ENCODE data around the gene ZNF112. TPM values are rescaled to one million over a fixed set of nuclear protein-coding genes. Genes with fewer than 3 reads are reported as not detected.

Gene ZNF112
- total RNA-seq, 1 experiment from 2014 or later: 3.3 TPM

DNA sequence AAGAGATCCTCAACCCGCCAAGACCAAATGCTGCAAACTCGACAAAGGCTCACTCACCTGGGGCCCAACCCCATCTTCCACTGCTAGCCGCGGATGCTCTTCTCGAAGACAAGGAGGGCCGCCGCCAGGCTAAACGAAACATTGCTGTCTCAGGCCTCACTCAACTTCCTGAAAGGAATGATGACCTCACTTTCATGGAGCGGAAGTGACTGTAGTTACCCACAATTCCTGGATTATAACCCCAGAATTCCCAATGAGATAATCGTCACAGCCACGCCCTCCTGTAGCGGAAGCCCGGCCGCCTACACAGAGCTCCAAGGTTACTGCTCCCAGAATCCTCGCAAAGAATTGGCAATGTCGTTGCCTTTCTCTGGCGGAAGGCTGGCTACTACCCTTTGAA lies 10.5 kb upstream of the ZNF112 start:
- Histone ChIP-seq H3K4me2 (ENCODE audit: insufficient read depth, insufficient read length, low read length) (no peak overlapping the region), H3T11ph (ENCODE audit: low read length) (no peak overlapping the region)
- peak; percentile 36 for DNase-seq

More for the DNA sequence above, 10.5 kb upstream of the ZNF112 start:
- TF ChIP-seq, protein P1, sequence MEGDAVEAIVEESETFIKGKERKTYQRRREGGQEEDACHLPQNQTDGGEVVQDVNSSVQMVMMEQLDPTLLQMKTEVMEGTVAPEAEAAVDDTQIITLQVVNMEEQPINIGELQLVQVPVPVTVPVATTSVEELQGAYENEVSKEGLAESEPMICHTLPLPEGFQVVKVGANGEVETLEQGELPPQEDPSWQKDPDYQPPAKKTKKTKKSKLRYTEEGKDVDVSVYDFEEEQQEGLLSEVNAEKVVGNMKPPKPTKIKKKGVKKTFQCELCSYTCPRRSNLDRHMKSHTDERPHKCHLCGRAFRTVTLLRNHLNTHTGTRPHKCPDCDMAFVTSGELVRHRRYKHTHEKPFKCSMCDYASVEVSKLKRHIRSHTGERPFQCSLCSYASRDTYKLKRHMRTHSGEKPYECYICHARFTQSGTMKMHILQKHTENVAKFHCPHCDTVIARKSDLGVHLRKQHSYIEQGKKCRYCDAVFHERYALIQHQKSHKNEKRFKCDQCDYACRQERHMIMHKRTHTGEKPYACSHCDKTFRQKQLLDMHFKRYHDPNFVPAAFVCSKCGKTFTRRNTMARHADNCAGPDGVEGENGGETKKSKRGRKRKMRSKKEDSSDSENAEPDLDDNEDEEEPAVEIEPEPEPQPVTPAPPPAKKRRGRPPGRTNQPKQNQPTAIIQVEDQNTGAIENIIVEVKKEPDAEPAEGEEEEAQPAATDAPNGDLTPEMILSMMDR (conservative IDR thresholded peaks at IDR 0.05): no peak
- Histone ChIP-seq H3K27me3 (ENCODE audit: insufficient read depth, low read length) (no peaks in the 10 kb centered on the region), H3K23me2 (ENCODE audit: insufficient read length, low read depth, low read length, poor library complexity, severe bottlenecking) (no peaks in the 10 kb centered on the region), H2BK120ac (ENCODE audit: low read depth, low read length, poor library complexity, severe bottlenecking) (no peak overlapping the region), H3K56ac (ENCODE audit: insufficient read length, low read depth, low read length) (no peak overlapping the region), H3K27ac (ENCODE audit: insufficient read length, low read depth, low read length) (no peak overlapping the region), H3K23ac (ENCODE audit: insufficient read length, low read depth, low read length) (no peak overlapping the region), H3K4me1 (ENCODE audit: insufficient read depth, low read length) (no peaks in the 10 kb centered on the region; the same call in 1 of the 2 replicates), H3K79me2 (ENCODE audit: insufficient read depth, low read length) (no peaks in the 10 kb centered on the region), H3K18ac (ENCODE audit: insufficient read length, low read depth, low read length) (peak overlapping the region; percentile 64), H4K8ac (replicated peaks; ENCODE audit: insufficient read length, low read depth, low read length) (no peak overlapping the region), H3K9me3 (ENCODE audit: control insufficient read depth, low read depth, low read length) (no peaks in the 10 kb centered on the region), H2BK20ac (ENCODE audit: low read depth, low read length, poor library complexity, severe bottlenecking) (no peak overlapping the region), H3K14ac (ENCODE audit: insufficient read depth, low read length) (no peak overlapping the region), H3K79me1 (ENCODE audit: insufficient read depth, low read depth, low read length, poor library complexity, severe bottlenecking) (no peaks in the 10 kb centered on the region), H2BK15ac (ENCODE audit: low read depth, low read length) (no peak overlapping the region), H3K9ac (ENCODE audit: extremely low read depth, insufficient read length, low read length) (no peak overlapping the region), H2AK5ac (ENCODE audit: insufficient read length, low read length) (no peak overlapping the region), H4K91ac (ENCODE audit: insufficient read length, low read depth, low read length) (no peak overlapping the region), H2BK12ac (ENCODE audit: insufficient read length, low read depth, low read length) (no peak overlapping the region), H2BK5ac (ENCODE audit: insufficient read length, low read length) (no peak overlapping the region), H4K20me1 (ENCODE audit: control insufficient read depth, insufficient read depth, insufficient read length) (no peaks in the 10 kb centered on the region), H4K5ac (ENCODE audit: insufficient read length, low read depth, low read length) (no peak overlapping the region), H3K4ac (ENCODE audit: low read depth, low read length) (no peak overlapping the region), H2AFZ (ENCODE audit: low read length) (no peak overlapping the region)
- Mint-ChIP-seq H3K27me3 (ENCODE audit: low read depth) (0 out of 2 replicates have a peak, but pooled peaks cover 2% of the 10 kb centered on the region), H3K4me3 (no peak overlapping the region), H3K27ac (no peak overlapping the region), H3K9me3 (peaks cover 83 to 84% of the 10 kb centered on the region in 2 experiments), H3K4me1 (no peaks in the 10 kb centered on the region), H3K36me3 (ENCODE audit: insufficient read depth in 1 of 3, low read depth in 3 of 3) (peaks cover 0 to 4% (median 3%) of the 10 kb centered on the region in 3 experiments; a peak in 4 of 7 replicates)
- WGBS (ENCODE audit: extremely low coverage, insufficient read length, low lambda C conversion rate): no CpG with 5 or more reads among the region's 17 CpGs
